Fibroblast of skin of abdomen (primary cell): Measurements from ENCODE around the gene ENPEP.
"Not testable (repeated sequence)": the region's sequence is repeated elsewhere in the genome, so short reads cannot be mapped to it uniquely, and the experiment has no call there.

Experiments used
- DNase-seq: peaks from one replicate; pipeline ENCODE4 v3.0.0-alpha.2; 2013

The ENPEP gene

GRCh38 chr4:110518889-110519490 is 43.0 kb downstream of the ENPEP start:
- DNase-seq = peak; percentile 26

DNA sequence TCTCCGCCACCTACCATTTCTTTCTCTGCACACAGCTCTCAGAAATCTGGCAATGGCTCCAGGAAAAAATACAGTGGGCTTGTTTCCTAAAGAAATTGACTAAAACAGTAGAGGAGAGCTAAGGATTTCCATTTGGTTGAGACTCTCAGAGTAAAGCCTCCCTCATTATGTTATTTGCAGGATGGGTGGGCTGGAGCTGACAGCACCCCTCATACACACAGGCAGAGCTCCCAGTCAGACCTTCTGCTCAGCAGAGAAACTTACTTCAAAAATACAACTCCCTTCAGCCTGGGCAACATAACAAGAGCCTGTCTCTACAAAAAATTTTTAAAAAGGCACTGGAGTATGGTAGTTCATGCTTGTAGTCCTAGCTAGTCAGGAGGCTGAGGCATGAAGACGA is 44.9 kb downstream of the ENPEP start:
- DNase-seq = no peak

GRCh38 chr4:110526589-110526988 is 50.6 kb downstream of the ENPEP start:
- no peak for DNase-seq

DNA sequence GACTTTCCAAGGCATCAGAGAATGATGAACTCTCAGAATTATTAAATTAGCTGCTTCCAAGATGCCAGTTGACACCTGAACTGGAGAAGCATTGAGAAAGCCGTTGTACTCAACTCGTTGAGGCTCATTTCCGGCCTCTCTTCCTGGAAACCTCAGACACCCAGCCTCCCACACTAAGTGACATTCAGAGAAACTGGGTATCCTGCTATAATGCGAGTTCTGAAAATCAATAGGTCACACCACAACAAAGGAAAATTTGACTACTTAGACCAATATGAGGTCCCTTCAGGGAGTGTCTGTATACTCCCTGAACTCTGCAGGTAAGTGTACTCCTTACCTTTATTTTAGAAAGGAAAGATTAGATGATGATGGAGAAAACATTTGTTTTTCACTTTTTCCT is 51.2 kb downstream of the ENPEP start:
- DNase-seq = no peak

GRCh38 chr4:110532901-110533589 is 57.1 kb downstream of the ENPEP start:
- DNase-seq = peak; percentile 28

DNA sequence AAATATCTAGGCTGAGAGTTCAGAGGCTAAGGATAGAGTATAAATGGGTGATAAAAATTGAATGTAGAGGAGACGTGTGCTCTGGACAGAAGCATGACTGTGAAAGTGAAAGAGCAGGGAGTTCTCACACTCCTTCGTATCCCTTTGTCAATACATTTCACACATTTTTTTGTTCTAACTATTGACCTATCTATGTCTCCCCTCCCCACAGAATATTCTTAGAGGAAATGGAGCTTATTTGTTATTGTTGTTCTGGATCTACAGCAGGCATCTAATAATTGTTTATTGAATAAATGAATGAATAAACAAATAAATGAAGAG is 57.6 kb downstream of the ENPEP start:
- no peak for DNase-seq

- peak; percentile 90 for DNase-seq
Observed at GRCh38 chr4:110533940-110534339, 58.0 kb downstream of the ENPEP start.

- peak; percentile 39 for DNase-seq
Observed at GRCh38 chr4:110540581-110540980, 64.6 kb downstream of the ENPEP start.

DNA sequence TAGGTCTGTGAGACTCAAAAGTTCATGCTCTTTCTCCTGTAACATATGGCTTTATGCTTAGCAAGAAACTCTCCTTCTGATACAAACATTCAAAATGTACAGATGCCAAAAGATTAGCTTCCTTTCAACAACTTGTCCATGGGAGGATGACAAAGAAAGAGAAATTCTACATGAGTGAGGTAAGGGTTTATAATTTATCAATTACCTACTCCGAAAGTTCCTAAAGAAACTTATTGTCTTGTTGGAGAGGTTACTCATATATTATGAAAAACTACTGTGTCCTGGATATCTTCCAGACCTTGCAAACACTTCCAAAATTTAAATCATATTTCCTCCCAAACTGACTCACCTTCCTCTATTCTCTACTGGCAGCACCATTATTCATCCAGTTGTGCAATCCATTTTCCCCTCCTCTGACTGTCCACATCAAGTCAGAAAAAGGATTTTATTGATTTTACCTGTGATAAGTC is 65.1 kb downstream of the ENPEP start:
- DNase-seq = peak; percentile 90

DNA sequence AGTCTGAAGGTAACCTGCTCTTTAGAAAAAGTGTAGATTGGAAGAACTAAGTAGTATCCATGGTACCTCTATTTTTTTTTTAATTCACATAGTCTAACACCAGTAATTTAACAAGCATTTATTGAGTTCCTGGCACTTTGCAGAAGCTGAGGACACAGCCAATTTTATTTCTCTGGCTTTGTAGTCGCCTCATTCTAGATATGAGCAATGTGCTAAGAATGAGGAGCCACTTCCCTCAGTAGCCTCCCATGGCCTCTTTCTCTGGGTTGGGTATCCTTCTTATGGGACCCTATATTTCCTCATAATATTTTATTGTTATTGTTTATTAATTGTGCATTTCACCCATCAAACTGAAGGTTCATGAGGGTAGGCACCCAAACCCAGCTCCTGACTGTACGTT is 67.6 kb downstream of the ENPEP start:
- peak; percentile 21 for DNase-seq

GRCh38 chr4:110544594-110544993 is 68.6 kb downstream of the ENPEP start:
- no peak for DNase-seq

DNA sequence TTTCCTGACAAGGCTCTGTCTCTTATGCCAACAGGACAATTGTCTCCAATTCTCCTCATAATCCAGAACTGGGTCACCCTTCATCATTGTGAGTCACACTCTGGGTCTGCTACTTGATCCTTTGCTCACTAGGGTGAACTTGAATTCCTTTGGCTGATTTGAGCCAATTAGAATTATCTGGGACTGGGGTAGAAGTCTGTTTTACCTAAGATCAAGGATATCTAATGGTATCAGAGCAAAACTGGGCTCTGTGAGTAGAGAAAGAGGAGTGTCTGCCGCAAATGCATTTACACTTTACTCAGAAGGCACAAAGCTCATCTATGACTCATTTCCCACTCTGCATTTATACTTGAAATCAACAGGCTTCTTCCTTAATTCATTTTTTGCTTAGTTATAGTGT is 74.3 kb downstream of the ENPEP start:
- DNase-seq = peak; percentile 14

GRCh38 chr4:110553197-110553596 is 77.2 kb downstream of the ENPEP start:
- no peak for DNase-seq

- DNase-seq = no peak
Observed at GRCh38 chr4:110567214-110567613, 91.3 kb downstream of the ENPEP start.

DNA sequence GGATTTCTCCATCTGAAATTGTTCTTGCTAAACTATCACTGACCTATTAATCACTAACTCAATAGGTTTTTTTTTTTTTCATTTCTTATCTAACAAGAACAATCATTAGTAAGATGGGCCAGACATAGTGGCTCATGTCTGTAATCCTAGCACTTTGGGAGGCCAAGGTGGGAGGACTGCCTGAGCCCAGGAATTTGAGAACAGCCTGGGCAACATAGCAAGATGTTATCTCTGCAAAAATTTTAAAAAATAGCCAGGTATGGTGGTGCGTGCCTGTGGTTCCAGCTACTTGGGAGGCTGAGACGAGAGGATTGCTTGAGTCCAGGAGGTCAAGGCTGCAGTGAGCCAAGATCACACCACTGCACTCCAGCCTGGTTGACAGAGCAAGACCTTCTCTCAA is 100.7 kb downstream of the ENPEP start:
- not testable (repeated sequence) for DNase-seq

GRCh38 chr4:110586131-110586850 is 110.3 kb downstream of the ENPEP start:
- peak; percentile 74 for DNase-seq

DNA sequence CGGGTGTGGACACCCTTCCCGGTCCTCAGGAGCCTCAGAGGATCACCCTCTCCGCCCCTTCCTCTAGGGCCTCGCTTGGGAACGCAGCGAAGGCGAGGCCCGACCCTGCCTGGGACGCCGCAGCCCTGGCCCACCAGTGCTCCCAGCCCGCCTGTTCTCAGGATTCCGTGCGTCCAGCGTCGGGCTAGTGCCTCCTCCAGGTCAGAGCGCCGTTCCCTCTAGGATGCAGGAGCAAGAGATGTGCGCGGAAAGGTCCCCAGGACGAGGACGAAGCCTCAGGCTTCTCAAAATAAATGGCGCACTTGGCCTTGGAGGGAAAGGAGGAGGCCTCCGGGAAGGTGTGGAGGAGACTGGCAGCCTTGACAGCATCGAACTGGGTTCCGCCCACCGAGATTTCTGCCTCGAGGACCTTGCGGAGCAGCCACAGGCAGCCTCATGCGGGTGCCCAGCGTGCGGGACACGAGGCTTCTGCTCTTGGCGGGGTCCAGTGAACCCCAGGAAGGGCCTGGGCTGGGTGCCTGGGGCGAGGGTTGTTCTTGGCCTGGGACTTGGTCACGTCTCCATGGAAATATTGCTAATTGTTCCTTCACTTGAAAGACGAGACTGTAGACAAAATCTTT is 111.8 kb downstream of the ENPEP start:
- DNase-seq = no peak

DNA sequence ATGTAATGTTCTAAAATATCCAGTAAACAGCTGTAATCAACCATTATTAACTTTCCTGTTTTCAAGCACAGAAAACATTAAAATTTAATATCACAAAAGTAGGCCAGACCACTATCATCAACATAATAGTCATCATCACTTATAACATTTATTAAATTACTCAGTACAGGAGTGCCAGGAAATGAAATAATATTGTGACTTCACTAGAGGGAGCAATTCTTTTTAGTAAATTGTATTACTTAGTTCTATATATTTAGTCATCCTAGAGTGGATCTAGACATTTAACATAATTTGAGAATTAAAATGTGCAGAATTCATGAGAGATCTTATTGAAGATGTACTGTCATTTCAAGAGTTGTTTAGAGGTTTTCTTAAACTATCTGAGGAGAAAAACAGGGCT is 113.3 kb downstream of the ENPEP start:
- DNase-seq = no peak

GRCh38 chr4:110595583-110595982 is 119.6 kb downstream of the ENPEP start:
- no peak for DNase-seq

GRCh38 chr4:110596431-110596830 is 120.5 kb downstream of the ENPEP start:
- DNase-seq = no peak

GRCh38 chr4:110597582-110597981 is 121.6 kb downstream of the ENPEP start:
- peak; percentile 20 for DNase-seq

GRCh38 chr4:110602061-110602460 is 126.1 kb downstream of the ENPEP start:
- DNase-seq = no peak

DNA sequence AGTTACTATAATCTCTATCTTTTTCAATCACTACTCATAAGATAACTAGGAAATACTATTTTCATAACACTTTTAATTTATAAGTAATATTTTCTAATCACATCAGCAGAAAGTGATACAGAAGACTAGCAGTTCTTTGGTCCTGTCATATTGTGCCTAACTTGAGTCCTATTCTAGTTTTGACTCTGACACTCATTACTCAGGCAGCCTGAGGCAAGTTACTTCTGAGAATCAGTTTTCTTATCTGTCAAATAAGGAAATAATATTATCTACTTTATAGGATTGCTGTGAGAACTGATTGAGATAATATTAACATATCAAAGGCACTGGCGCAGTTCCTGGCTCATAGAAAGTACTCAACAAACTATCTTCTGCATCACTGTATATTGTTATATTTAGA is 129.1 kb downstream of the ENPEP start:
- no peak for DNase-seq
